COLO829 (cell line): Measurements from ENCODE around the gene ITGB1BP1.

ENCODE experiments used
- DNase-seq: peaks from one replicate; pipeline ENCODE4 v3.0.0; 2012; ENCODE audit warnings: low spot score

Gene ITGB1BP1, protein sequence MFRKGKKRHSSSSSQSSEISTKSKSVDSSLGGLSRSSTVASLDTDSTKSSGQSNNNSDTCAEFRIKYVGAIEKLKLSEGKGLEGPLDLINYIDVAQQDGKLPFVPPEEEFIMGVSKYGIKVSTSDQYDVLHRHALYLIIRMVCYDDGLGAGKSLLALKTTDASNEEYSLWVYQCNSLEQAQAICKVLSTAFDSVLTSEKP

DNA sequence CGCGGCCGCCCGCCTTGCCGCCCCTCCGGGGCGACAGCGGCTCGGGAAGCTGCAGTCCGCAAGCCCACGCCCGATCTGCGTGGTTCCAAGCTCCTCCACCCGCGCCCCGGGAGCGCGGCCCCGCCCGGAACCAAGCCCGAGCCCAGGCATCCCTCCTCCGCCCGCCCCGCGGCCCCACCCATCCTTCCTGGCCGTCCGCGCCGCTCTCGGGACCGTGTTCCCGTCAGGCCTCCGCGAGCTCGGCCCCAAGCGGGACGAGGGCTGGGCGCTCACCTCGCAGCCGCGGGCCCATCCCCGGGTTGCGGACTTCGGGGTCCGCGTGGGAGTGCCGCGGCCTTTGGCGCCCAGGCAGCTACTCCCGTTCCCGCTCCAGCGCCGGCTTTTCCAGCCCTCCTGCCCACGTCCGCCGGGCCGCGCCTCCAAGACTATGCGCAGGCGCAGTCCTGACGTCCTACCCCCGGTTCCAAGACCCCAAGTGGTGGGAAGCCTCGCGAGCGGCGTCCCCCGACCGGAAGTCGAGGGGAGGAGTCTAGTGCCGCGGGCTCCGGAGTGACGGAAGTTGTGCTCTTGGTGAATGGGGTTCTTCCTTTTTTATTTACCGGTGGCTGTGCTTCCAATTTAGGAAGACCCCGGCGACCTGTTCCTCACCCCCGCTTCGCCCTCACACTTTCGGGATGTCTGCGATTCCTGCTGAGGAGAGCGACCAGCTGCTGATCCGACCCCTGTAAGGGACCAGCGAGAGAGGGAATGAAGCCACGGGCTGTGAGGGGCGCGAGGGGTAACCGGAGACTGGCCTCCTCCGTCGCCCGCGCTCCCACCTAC is at the start of gene ITGB1BP1, which contains the start of gene CPSF3:
TSS of gene ITGB1BP1 (minus strand) at position 429 of the 822 bp plus-strand sequence. CDS start 4,831 bp downstream, outside the sequence.
TSS of gene CPSF3 (plus strand) at position 555 of the 822 bp plus-strand sequence. CDS start at position 675, 120 bp downstream.
- peak; percentile 100 for DNase-seq

DNA sequence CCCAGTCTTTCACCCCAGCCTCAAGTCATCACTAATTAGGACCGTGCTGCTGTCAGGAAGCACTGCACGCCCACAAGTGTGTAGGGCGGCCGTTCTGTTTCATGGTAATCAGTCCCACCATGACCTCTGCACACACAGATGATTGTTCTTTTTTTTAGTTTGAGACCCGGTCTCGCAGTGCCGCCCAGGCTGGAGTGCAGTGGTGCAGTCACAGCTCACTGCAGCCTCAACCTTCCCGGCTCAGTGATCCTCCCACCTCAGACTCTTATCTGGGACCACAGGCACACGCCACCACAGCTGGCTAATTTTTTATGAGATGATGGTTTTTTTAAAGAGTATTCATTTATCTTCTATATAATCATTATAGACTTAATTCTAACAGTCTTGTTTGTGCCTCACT is 49.2 kb upstream of the ITGB1BP1 start:
- DNase-seq: no peak

DNA sequence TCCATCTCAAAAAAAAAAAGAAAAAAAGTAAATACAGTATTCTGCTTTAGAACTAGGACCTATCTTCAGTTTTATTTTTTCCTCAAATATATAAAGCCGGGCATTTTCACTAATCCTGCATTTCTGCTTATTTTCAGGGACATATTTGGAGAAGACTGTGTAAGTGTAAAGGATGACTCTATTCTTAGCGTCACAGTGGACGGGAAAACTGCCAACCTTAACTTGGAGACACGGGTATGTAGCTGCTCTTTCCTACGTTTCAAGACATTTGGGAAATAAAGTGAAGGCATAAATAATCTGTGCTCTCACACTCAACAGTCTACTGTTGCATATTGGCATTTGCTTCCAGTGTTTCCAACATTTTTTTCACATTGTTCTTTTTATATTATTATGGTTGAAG is 47.9 kb upstream of the ITGB1BP1 start:
- no peak for DNase-seq

DNA sequence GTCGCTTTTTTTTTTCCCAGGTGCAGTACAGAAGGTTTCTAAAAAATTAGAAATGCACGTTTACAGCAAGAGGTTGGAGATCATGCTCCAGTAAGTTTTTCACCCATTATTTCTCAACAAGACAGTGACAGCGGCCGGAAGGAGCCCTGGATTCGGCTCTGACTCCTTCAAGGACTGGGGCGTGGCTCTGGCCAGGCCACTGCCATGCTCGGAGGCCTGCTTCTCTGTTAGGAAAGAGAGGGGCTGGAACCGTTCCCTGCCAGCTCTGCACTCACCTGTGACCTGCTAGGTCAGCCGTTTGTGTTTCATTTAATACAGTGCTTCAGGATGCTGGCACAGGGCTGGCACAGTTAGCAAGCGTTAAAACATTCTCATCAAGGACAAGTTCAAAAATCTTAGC is 44.4 kb upstream of the ITGB1BP1 start:
- DNase-seq: no peak

DNA sequence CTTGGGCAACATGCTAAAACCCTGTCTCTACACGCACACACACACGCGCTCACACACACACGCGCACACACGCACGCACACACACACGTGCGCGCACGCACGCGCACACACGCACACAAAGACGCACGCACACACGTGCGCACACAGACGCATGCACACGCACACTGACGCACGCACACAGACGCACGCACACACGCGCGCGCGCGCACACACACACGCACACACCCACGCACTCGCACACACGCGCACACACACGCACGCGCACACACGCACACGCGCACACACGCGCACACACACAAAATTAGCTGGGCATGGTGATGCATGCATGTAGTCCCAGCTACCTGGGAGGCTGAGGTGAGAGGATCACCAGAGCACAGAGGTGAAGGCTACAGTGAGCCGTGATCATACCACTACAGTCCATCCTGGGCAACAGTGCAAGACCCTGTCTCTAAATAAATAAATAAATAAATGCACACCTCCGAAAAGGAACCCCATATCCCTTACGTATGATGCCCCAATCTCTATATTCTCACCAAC is 42.9 kb upstream of the ITGB1BP1 start:
- no peak for DNase-seq

DNA sequence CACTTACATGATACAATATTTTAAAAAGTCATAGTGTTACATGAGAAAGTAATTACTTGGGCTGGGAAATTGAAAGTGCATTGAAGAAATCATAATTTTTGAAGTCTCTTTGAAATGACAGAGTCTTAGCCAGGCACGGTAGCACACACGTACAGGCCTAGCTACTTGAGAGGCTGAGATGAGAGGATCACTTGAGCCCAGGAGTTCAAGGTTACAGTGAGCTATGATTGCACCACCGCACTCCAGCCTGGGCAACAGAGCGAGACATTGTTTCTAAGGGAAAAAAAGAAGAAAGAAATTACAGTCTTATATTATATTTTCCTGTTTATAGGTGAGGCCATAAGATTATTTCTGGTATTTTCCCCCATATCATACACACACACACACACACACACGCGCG is 41.8 kb upstream of the ITGB1BP1 start:
- DNase-seq: no peak

DNA sequence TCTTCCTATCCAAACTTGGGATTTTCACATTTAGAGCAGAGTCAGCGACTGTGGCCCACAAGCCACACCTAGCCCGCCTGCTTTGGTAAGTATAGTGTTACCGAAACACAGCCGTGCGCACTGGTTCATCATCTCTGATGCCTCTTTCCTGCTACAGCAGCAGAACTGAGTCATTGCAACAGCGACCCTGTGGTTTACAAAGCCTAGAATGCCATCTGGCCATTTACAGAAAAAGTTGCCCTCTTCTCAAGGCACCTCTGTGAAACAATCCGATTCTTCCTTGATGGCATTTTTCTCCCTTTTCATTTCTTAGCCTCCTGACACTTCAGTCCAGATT is 40.3 kb upstream of the ITGB1BP1 start:
- no peak for DNase-seq

DNA sequence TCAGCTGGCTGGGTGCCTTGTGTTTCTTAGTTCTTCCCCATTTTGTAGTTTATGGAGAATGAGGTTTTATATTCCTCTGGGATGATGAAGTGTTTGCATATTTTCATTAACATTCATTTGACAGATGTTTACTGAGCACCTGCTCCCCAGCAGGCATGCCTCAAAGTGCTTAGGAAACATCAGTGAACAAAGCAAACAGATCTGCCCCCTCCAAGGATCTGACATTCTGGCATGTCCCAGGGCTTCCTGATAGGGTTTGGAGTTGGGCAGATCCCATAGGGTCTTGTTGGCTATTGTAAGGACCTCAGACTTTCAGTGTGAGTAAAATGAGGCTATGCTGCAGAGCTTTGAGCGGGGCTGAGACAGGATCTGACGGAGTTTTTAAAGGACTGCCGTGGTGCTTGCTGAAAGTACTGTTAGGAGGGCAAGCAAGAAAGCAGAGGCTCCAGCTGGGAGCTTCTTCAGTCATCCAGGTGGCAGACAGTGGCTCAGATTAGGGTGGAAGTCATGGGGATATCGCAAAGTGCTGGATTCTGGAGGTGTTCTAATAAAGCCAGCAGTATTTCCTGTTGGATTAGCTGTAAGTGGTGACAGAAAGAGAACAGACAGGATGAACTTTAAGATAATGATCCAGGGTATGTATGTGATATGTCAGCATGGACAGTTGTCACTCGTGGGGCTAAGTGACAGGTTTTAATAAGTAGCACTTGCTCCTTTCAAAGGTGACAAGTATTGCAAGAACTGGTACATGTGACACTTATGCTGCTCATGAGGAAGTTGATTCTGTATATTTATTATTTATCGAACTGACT is 39.8 kb upstream of the ITGB1BP1 start:
- no peak for DNase-seq

DNA sequence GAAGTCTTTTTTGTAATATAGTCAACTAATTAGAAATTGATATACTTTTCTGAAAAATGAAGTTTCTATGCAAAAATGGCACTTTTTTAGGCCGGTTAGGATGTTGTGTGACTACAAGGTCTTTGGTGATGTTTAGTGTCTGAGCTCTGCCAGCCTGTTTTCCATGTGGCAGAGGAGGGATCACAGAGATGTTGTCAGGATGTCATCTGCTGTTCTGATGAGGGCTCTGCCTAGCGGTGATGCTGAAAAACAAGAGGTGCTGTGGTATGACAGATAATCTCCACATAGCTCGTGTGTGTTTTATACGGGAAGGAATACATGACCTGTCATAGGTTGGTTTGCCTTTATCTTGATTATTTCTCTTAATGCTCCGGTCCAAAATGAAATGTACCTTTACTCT is 39.0 kb upstream of the ITGB1BP1 start:
- no peak for DNase-seq

DNA sequence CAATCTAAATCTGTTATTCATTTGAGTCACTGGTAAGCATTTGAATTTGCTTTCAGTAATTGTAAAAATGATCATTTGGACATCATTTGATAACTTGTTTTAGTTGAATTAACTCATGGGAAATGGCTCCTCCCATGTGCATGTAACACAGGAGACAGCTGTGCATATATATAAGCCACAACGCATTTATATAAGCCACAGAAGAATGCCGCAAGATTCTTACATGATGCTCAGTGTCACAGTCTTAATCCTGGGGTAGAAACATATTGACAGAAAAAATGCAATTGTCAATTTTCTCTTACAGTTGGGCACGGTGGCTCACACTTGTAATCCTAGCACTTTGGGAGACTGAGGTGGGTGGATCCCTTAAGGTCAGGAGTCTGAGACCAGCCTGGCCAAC is 37.8 kb upstream of the ITGB1BP1 start:
- no peak for DNase-seq

DNA sequence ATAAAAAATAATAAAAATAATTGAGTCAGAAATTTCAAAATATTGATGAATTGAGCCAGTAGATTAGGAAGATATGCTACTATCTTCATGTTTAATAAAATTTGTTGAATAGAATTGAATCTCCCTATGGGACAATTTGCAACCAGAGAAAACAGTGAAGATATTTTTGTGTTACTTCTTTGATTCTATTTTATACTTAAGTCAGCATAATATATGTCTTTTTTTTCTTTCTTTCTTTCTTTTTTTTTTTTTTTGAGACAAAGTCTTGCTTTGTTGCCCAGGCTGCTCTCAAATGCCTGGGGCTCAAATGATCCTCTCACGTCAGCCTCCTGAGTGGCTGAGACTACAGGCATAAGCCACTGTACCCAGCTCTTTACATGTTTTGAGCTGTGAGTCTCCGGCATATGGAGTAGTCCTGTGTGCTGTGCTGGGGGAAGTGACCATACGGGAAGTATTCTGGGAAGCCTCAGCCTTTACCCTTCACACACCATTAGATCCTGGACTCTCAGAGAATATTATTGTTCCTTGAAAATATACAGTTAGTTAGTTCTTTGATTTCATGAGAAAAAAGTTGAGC is 37.2 kb upstream of the ITGB1BP1 start:
- peak; percentile 71 for DNase-seq

DNA sequence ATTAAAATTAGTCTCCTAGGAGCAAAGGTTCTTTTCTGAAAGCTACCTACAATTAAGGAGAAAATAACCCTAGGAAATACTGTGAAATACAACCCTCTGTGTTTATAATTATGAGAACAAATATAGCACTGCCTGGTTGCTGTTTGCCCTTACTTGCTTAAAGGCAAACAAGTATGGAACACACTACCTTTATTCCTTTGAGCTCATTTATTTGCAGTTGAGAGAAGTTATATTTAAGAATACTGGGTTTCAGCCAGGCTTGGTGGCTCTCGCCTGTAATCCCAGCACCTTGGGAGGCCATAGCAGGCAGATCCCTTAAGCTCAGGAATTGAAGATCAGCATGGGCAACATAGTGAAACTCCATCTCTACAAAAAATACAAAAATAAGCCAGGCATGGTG is 27.9 kb upstream of the ITGB1BP1 start:
- no peak for DNase-seq

DNA sequence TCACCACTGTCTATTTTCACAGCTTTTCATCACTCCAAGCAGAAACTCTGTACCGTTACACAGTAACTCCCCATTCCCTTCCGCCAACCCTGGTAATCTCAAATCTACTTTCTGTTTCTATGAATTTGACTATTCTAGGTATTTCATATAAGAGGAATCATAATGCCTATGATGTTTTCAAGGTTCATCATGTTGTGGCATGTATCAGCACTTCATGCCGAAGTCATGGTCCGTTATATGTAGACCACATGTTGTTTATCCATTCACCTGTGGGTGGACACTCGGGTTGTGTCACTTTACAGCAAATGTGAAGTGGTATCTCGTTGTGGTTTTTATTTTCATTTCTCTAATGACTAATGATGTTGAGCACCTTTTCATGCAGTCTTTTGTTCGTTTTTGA is 21.8 kb upstream of the ITGB1BP1 start:
- no peak for DNase-seq

DNA sequence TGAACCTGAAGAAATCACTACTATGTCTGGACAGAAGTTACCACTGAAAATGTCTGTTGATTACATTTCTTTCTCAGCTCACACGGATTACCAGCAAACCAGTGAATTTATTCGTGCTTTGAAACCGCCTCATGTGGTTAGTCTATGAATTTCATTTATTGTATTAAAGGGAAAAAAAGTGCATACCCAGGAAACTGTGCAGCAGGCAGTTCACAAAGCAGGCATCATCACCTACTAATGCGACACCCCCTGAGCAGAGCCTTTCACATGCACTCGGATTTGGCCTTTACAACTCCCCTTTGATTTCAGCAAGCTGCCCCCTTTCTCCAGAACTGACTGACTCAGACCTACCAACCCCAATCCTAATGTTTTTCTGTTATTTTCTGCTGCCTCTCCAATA is 20.2 kb upstream of the ITGB1BP1 start:
- DNase-seq: no peak

DNA sequence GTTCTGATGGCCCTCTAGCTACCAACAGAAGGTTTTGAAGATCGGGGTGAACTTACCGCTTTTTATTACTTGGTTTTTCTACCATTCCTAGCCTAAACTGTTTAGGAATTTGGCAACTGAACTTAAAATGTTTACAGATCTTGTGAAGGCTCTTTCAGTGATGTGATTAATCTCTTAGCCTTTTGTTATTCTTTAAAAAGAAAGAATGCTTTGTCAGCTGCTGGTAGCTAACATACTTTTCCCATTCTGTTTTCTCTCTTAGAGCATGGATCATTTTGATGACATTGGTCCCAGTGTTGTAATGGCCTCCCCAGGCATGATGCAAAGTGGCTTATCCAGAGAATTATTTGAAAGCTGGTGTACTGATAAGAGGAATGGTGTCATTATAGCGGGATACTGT is 18.2 kb upstream of the ITGB1BP1 start:
- DNase-seq: no peak

DNA sequence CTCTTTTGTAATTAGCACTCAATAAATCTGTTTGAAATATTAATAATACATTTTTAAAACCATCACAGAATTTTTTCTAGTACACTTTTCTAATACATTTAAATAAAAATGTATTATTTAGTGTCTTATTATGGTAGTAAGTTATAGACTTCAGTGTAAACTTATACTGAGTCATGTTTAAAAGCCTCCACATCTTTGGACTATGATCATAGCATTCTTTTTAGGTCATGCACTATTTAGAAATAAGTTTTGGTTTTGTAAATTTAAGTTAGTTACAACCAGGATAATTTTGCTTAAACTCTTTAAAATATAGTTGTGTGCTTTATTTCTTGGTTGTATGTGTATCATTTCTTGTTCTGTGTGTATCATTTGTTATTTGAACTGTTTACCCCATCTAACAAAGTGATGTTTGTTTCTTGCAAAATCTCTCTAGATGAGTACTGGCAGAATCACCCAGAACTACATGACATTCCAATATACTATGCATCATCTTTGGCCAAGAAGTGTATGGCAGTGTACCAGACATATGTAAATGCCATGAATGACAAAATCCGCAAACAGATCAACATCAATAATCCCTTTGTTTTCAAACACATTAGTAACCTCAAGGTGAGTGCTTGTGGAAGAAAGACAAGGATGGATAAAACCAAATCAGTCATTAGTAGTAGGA is 16.9 kb upstream of the ITGB1BP1 start:
- no peak for DNase-seq

DNA sequence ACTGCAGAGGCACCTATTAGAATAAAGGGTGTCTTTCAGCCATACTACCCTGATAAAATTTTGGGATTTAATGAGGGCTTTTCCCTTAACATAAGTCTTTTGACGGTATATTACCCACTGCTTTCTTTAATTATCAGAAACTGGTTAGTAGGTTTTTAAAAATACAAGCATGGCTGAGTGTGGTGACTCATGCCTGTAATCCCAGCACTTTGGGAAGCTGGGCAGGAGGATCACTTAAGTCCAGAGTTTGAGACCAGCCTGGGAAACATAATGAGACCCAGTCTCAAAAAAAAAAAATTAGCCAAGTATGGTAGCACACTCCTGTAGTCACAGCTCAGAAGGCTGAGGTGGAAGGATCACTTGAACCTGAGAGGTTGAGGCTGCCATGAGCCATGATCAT is 16.2 kb upstream of the ITGB1BP1 start:
- no peak for DNase-seq

DNA sequence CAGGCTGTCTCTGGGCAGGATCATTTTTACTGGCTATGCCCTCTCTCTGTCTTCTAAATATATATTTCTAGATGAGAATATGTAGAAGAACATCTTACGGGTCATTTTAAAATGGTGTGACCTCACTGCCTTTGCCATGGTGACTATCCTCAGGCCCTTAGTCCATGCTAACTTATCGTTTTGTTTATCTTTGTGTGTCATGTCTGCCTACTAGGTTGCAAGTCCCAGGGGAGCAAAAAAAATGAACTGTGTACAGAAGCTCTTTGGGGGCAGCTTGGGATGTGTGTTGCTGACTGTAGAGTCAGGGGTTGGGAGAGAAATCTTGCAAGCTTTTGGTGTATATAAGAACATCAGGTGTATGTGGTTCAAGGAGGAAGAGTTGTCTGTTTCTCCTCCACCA is 11.2 kb upstream of the ITGB1BP1 start:
- DNase-seq: no peak

DNA sequence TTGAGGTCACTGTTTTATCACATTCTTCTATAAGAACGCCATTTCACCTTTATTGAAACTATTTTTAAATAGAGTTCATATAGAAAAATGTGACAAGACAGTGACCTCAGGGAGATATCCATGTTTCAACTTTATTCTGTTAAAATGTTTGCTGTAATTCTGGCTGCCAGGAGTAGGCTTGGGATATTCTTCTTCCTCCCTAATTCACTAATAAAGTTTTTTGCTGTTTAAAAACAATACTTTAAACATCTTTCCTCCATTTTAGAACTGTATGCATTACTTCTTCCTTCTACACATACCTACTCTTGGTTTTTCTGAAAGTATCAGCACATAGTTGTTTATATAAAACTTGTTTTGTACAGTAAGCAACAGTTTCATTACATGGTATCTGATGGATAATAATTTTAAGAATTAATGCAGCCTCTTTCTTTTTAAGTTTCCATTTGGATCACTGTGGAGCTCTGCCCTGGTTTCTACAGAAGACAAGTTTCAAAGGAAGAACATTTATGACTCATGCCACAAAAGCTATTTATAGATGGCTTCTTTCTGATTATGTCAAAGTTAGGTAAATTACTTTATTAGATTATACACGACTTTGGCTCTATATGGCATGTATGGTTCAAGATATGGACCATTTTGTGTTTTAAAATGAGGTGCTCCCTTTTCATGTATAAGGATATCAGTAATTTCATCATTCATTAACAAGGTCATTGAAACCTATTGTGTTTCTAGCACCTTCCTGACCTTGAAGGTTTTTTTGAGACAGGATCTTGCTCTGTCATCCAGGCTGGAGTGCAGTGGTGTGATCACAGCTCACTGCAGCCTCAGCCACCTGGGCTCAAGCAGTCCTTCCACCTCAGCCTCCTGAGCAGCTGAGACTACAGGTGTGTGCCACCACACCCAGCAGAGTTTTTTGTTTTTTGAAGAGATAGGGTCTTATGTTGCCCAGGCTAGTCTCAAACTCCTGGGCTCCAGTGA is 7.3 kb upstream of the ITGB1BP1 start:
- no peak for DNase-seq

DNA sequence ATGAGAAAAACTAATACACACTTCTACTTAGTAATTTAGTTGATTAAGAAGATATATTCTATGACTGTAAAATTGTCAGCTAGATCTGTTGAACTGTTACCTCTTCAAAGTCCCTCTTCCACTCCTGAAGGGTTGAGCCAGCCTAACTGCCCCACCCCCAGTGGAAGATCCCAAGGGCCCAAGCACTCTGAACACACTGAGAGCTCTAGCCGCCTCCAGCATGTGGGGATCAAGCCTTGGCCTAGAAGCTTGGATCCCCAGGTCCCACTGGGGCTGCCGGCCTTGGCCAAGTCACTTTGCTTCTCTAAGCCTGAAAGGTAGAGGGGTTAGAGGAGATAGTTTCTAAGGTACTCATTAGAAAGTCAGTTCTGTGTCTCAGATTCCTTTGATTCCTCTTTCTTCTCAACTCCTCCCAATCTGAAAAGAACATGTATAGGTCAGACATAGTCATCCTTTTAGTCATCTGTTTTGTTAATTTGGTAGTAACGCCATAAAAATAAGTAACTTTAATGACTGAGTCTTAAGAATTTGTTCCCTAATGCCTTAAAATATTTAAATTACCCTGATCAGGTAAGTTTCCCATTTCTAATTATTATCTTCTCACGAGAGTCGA is 5.7 kb upstream of the ITGB1BP1 start:
- DNase-seq: no peak
